Naive B cell (primary cell): ENCODE measurements around the gene OSMR. TPM values are rescaled to one million over a fixed set of nuclear protein-coding genes. Genes with fewer than 3 reads are reported as not detected.

Experiments
- ATAC-seq, 2 donors: fragments of 150-1000 bp; cut with Tn5 transposase; 2 replicates each; pipeline ENCODE4 v1.10.0; 2021; ENCODE audit warnings: low read depth in 2 of 2, mild to moderate bottlenecking in 2 of 2, moderate library complexity in 2 of 2
- DNase-seq: peaks from one replicate; pipeline ENCODE4 v3.0.0; 2022
- H3K27ac Mint-ChIP-seq, 6 donors: one replicate each; pipeline ENCODE4 v1.8.0; 2020 to 2022; ENCODE audit warnings: mild to moderate bottlenecking in 6 of 6, mixed read lengths in 6 of 6, moderate library complexity in 5 of 6, inconsistent platforms in 2 of 6
- H3K27me3 Mint-ChIP-seq, 3 donors: one replicate each; pipeline ENCODE4 v1.8.0; 2021 to 2022; ENCODE audit warnings: mixed read lengths in 3 of 3, mild to moderate bottlenecking in 1 of 3
- H3K36me3 Mint-ChIP-seq, 2 donors: one replicate each; pipeline ENCODE4 v1.8.0; 2020 to 2022; ENCODE audit warnings: mixed read lengths in 2 of 2, inconsistent platforms in 1 of 2, mild to moderate bottlenecking in 1 of 2
- H3K4me1 Mint-ChIP-seq, 3 donors: one replicate each; pipeline ENCODE4 v1.8.0; 2020 to 2022; ENCODE audit warnings: mixed read lengths in 3 of 3, inconsistent platforms in 1 of 3, mild to moderate bottlenecking in 1 of 3, moderate library complexity in 1 of 3
- H3K4me3 Mint-ChIP-seq, 8 donors: one replicate each; pipeline ENCODE4 v1.8.0; 2020 to 2022; ENCODE audit warnings: mild to moderate bottlenecking in 8 of 8, mixed read lengths in 8 of 8, moderate library complexity in 8 of 8, inconsistent platforms in 2 of 8
- H3K9me3 Mint-ChIP-seq, 7 donors: one replicate each; pipeline ENCODE4 v1.8.0; 2020 to 2022; ENCODE audit warnings: mixed read lengths in 7 of 7, mild to moderate bottlenecking in 5 of 7, inconsistent platforms in 2 of 7, moderate library complexity in 1 of 7
- polyA plus RNA-seq, 6 donors: library from polyadenylated mRNA; unstranded; fragments of 300-500 nt; fragmentation: Illumina TruSeq; gene quantifications; one replicate each; pipeline ENCODE4 v1.2.3, GENCODE V29; 2021; ENCODE audit warnings: low read depth in 6 of 6

Gene OSMR
- polyA plus RNA-seq, 6 donors from 2014 or later, result 0.05 to 0.07 TPM; not detected in 4

DNA sequence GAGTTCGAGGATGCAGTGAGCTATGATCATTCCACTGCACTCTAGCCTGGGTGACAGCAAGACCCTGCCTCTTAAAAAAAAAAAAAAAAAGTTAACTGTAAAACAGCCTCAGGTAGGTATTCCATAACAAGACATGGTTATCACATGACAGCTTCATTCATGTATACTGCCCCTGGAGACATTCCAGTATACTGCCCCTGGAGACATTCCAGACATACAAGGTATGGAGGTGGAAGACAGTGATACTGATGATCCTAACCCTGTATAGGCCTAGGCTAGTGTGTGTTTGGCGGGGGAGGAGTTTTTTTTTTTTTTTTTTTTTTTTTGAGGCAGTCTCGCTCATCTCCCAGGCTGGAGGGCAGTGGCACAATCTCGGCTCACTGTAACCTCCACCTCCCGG is 122.9 kb downstream of the OSMR start:
- Mint-ChIP-seq H3K9me3 (no peaks in the 10 kb centered on the region), H3K4me3 (no peak overlapping the region), H3K27ac (no peak overlapping the region), H3K4me1 (no peaks in the 10 kb centered on the region), H3K27me3 (no peaks in the 10 kb centered on the region), H3K36me3 (peaks cover 0 to 7% of the 10 kb centered on the region in 2 donors)
- no peak for DNase-seq
- ATAC-seq, result no peak

DNA sequence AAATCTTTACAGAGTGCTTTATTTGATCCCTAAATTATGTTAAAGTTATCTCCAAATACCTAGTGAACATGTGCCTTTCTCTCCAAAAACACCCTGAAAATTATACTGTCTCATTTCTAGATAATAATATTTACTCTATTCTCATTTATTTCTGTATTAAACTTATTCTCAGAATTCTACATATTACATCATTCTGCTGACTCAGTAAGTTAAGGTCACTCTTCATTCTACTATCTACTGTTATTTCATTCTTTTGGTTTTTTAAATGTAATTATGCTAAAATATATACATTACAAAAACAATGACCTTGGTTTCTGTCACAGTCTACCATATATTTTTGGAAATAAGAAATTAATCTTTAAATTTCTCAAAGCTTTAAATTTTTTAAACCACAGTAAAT is 132.2 kb downstream of the OSMR start:
- Mint-ChIP-seq H3K36me3 (peaks cover 16 to 18% of the 10 kb centered on the region in 2 donors), H3K9me3 (no peaks in the 10 kb centered on the region), H3K27me3 (no peaks in the 10 kb centered on the region), H3K27ac (no peak overlapping the region), H3K4me3 (no peak overlapping the region), H3K4me1 (no peaks in the 10 kb centered on the region)
- no peak for ATAC-seq
- no peak for DNase-seq

DNA sequence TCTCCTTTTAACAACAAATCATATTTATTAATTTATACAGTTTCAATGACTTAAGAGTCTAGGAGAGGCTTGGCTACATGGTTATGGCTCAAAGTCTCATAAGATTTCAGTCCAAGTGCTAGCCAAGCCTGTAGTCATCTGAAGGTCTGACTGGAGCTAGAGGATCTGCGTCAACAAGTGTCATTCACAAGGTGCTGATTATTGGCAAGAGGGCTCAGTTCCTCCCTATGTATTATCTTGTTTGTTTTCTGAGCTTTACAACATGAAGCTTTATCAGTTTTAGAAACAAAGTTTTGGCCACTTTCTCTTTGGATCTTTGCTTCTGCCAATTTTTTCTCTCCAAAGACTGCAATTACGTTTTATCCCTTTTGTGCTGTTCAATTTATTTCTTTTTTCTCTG is 133.7 kb downstream of the OSMR start:
- Mint-ChIP-seq H3K27ac (peak overlapping the region in 1 of 6 donors; percentile 65), H3K36me3 (peaks cover 10 to 14% of the 10 kb centered on the region in 2 donors)

More for the DNA sequence above, 133.7 kb downstream of the OSMR start:
- no peaks in the 10 kb centered on the region for H3K4me1 Mint-ChIP-seq
- DNase-seq (no peak), ATAC-seq (no peak)
- no peaks in the 10 kb centered on the region for H3K27me3 Mint-ChIP-seq
- no peaks in the 10 kb centered on the region for H3K9me3 Mint-ChIP-seq
- H3K4me3 Mint-ChIP-seq, result no peak overlapping the region

Other genes starting within 250 kb of the OSMR start
- gene RICTOR, start 228.4 kb downstream of the OSMR start, polyA plus RNA-seq, result 10 to 100 TPM in 5 of 6 donors, 1 to 10 TPM in 1; 3.9 to 25.9 (median 17.7) TPM